Chondrocyte (in vitro differentiated cells): ENCODE data around the gene EFCAB13. TPM values are rescaled to one million over a fixed set of nuclear protein-coding genes. Genes with fewer than 3 reads are reported as not detected.

ENCODE experiments used
- DNase-seq: peaks from one replicate; pipeline ENCODE4 v3.0.0; 2021; ENCODE audit warnings: mixed read lengths, low spot score
- H3K27ac Mint-ChIP-seq: one replicate; pipeline ENCODE4 v1.8.0; 2021; ENCODE audit warnings: mild to moderate bottlenecking, moderate library complexity, mixed read lengths; ENCODE audit not compliant: unreplicated experiment
- H3K27me3 Mint-ChIP-seq: 2 replicates; pipeline ENCODE4 v1.8.0; 2021; ENCODE audit warnings: low read depth, mixed read lengths
- H3K36me3 Mint-ChIP-seq: 2 replicates; pipeline ENCODE4 v1.8.0; 2021; ENCODE audit warnings: low read depth, mixed read lengths
- H3K4me1 Mint-ChIP-seq: 2 replicates; pipeline ENCODE4 v1.8.0; 2021; ENCODE audit warnings: low read depth, mild to moderate bottlenecking, mixed read lengths
- H3K4me3 Mint-ChIP-seq: one replicate; pipeline ENCODE4 v1.8.0; 2021; ENCODE audit warnings: mild to moderate bottlenecking, moderate library complexity, mixed read lengths; ENCODE audit not compliant: unreplicated experiment
- H3K9me3 Mint-ChIP-seq: 2 replicates; pipeline ENCODE4 v1.8.0; 2021; ENCODE audit warnings: low read depth, mixed read lengths
- total RNA-seq: library from RNA; stranded (reverse); gene quantifications from 3 replicates; pipeline ENCODE4 v1.2.1, GENCODE V29; 2021
- TF ChIP-seq, protein P1 (sequence below): fragments of 200-600 bp; sonication (generic); IDR thresholded peaks from 2 replicates; pipeline ENCODE4 v1.5.0; 2021; ENCODE audit warnings: antibody characterized with exemption, mild to moderate bottlenecking, moderate library complexity

Gene EFCAB13
- total RNA-seq, 1 donor from 2014 or later: 3.2 TPM

DNA sequence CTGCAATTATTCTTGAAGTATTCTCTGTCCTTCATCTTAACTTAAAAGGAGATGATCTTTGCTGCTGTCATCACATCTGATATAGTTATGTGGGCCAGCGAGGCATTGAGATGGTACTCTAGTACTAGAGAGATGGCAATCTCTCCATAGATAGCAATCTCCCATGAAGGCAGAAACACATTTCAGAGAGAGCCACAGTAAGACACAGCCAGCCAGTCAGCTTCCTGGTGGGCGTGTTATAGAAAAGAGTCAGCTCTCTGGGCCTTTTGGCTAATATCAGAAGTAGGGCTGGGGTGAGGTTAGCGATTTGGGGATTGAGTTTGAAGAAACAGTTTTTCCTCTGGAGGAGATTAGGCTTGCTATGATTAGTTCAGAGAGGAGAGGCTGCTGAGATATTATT, 22.6 kb upstream of the EFCAB13 start:
- no peak for DNase-seq
- Mint-ChIP-seq H3K27ac (no peak overlapping the region), H3K9me3 (peaks cover 10% of the 10 kb centered on the region), H3K27me3 (no peaks in the 10 kb centered on the region), H3K4me3 (no peak overlapping the region), H3K36me3 (peaks cover 14% of the 10 kb centered on the region), H3K4me1 (peaks cover 18% of the 10 kb centered on the region)
- TF ChIP-seq, protein P1, sequence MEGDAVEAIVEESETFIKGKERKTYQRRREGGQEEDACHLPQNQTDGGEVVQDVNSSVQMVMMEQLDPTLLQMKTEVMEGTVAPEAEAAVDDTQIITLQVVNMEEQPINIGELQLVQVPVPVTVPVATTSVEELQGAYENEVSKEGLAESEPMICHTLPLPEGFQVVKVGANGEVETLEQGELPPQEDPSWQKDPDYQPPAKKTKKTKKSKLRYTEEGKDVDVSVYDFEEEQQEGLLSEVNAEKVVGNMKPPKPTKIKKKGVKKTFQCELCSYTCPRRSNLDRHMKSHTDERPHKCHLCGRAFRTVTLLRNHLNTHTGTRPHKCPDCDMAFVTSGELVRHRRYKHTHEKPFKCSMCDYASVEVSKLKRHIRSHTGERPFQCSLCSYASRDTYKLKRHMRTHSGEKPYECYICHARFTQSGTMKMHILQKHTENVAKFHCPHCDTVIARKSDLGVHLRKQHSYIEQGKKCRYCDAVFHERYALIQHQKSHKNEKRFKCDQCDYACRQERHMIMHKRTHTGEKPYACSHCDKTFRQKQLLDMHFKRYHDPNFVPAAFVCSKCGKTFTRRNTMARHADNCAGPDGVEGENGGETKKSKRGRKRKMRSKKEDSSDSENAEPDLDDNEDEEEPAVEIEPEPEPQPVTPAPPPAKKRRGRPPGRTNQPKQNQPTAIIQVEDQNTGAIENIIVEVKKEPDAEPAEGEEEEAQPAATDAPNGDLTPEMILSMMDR: no peak

DNA sequence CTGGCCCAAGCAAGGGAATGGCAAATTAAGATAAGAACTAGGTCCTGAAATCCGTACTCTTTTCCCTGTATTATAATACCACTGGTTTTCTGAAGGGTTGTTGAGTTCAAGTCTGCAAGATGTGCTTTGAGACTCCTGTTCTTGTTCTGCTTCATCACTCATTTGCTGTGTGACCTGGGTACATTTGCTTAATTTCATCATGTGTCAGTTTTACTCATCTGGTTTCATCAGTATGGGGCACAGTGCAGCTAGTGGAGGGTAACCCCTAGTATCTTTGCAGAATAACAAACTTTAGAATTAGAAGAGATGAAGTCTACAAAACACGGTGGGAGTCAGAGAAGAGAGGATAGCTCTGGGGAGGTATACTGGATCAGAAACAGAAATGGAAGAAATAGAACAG, 21.9 kb upstream of the EFCAB13 start:
- no peak for DNase-seq
- Mint-ChIP-seq H3K36me3 (peaks cover 14% of the 10 kb centered on the region), H3K27ac (no peak overlapping the region), H3K27me3 (no peaks in the 10 kb centered on the region), H3K9me3 (peaks cover 10% of the 10 kb centered on the region), H3K4me1 (peaks cover 20% of the 10 kb centered on the region), H3K4me3 (no peak overlapping the region)
- TF ChIP-seq, protein P1: no peak

DNA sequence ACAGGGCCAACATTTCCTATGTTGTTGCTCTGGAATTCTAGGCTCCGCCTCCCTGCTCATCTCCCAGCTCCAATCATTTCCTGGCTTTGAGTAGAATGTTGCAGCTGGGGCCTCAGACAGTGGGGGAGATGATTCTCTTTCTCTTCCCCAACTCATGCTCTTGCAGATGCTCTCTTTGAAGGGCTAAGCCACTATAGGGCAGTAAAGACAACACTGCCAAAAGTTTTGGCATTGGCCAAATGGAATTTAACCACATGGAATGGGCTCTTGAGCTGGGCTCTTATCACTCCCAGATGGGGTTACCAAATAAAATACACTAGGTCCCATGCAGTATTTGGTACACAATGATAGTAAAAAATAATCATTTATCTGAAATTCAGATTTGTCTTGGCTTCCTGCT, 19.6 kb upstream of the EFCAB13 start:
- Mint-ChIP-seq H3K4me1 (peaks cover 16% of the 10 kb centered on the region), H3K27ac (no peak overlapping the region), H3K27me3 (no peaks in the 10 kb centered on the region), H3K36me3 (peaks cover 16% of the 10 kb centered on the region), H3K4me3 (no peak overlapping the region), H3K9me3 (peaks cover 10% of the 10 kb centered on the region)
- DNase-seq: no peak
- TF ChIP-seq, protein P1: no peak

DNA sequence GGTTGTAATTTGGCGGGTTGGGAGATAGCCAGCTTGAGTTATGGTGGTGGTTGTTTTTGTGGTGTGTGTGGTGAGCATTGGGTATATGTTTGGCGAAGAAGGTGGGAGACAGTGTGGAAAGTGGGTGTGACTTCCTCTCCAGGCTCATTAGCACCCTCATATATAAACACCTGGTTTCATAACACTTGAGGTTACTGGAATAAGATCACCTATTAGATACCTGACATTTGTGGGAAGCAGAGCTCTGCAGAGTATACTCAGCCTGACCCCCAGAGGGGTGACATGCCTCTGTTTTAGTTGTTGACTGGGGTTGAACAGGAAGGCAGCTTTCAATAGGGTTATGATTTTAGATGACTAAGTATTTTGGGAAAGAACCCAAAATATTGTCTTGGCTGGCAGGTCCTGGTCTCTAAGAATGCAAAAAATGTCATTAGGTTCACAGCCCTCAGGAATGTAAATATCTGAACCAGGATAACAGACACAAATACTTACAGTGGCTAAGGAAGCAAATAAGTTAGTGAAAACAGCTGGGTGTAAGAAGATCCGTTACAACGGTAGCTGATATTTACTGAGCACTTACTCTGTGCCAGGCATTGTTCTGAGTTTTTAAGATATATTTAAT, 18.3 kb upstream of the EFCAB13 start:
- peaks cover 16% of the 10 kb centered on the region for H3K4me1 Mint-ChIP-seq
- H3K9me3 Mint-ChIP-seq: peaks cover 10% of the 10 kb centered on the region
- H3K36me3 Mint-ChIP-seq: peaks cover 16% of the 10 kb centered on the region
- peak overlapping the region; percentile 35 for H3K27ac Mint-ChIP-seq
- TF ChIP-seq, protein P1: no peak
- no peak for DNase-seq
- no peaks in the 10 kb centered on the region for H3K27me3 Mint-ChIP-seq
- no peak overlapping the region for H3K4me3 Mint-ChIP-seq

DNA sequence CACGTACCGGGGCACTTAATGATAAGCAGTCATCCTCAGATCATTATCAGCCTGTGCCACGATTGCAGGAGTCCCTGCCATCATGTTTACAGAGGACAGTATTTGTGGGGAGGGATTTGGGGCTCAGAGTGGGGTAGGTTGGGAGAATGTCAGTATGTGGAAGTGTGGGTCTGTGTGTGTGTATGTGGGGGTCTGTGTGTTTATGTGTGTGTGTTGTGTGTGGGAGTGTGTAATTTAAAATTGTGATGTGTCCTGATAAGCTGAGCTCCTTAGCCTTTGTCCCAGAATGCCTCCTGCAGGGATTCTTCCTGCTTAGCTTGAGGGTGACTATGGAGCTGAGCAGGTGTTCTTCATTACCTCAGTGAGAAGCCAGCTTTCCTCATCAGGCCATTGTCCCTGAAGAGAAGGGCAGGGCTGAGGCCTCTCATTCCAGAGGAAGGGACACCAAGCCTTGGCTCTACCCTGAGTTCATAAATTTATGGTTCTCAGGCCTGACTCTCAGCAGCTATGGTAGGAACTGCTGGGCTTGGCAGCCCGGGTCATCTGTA, 13.5 kb upstream of the EFCAB13 start:
- Mint-ChIP-seq H3K27me3 (no peaks in the 10 kb centered on the region), H3K4me1 (peaks cover 24% of the 10 kb centered on the region), H3K36me3 (peaks cover 2% of the 10 kb centered on the region), H3K4me3 (no peak overlapping the region), H3K9me3 (no peaks in the 10 kb centered on the region), H3K27ac (no peak overlapping the region)
- DNase-seq: no peak
- TF ChIP-seq, protein P1: no peak
